Measurements from ENCODE around the gene GJB4. TPM values are rescaled to one million over a fixed set of nuclear protein-coding genes. Genes with fewer than 3 reads are reported as not detected.

GJB4 gene
- total RNA-seq, 1 experiment from 2014 or later, result 0.07 TPM

- H3K4me1 Mint-ChIP-seq, result peaks cover 18% of the 10 kb centered on the region
- no peaks in the 10 kb centered on the region for H3K36me3 Mint-ChIP-seq
- TF ChIP-seq GTF2I (CRISPR knock-in tag; conservative IDR thresholded peaks at IDR 0.05), result no peak
- no peak for ATAC-seq
- DNase-seq (ENCODE audit: low spot score), result no peak
- POLR2A ChIA-PET, result interaction anchor here (1.2 kb wide), 1 partner anchor 15 kb away, joined by 3 read pairs; no protein-coding TSS in a partner anchor
- CTCF ChIA-PET, result interaction anchor here (0.6 to 1.4 kb wide), 2 partner anchors 14 to 1804 kb away, joined by 3 to 4 read pairs; no protein-coding TSS in a partner anchor
- H3K9me3 Mint-ChIP-seq, result peaks cover 6% of the 10 kb centered on the region; the same call in 1 of the 2 replicates
- no peak overlapping the region for H3K27ac Mint-ChIP-seq
- H3K4me3 Mint-ChIP-seq, result no peak overlapping the region
- H3K27me3 Mint-ChIP-seq (ENCODE audit: low read depth), result no peaks in the 10 kb centered on the region
These were observed 2.2 kb upstream of the GJB4 start for GRCh38 chr1:34757386-34757785.

- DNase-seq (ENCODE audit: low spot score) (no peak), ATAC-seq (no peak)
- H3K4me1 Mint-ChIP-seq, result peaks cover 29% of the 10 kb centered on the region
- ChIA-PET CTCF (interaction anchor here (1.4 to 2.1 kb wide), 3 partner anchors 12 to 23 kb away, joined by 3 to 17 read pairs (median 5); no protein-coding TSS in a partner anchor), POLR2A (interaction anchor here (1.2 kb wide), 1 partner anchor 16 kb away, joined by 3 read pairs; no protein-coding TSS in a partner anchor)
- H3K36me3 Mint-ChIP-seq, result no peaks in the 10 kb centered on the region; the same call in 1 of the 2 replicates
- H3K9me3 Mint-ChIP-seq, result peaks cover 8% of the 10 kb centered on the region; the same call in 1 of the 2 replicates
- no peaks in the 10 kb centered on the region; the same call in 1 of the 2 replicates for H3K27me3 Mint-ChIP-seq (ENCODE audit: low read depth)
- no peak overlapping the region for H3K27ac Mint-ChIP-seq
- no peak overlapping the region for H3K4me3 Mint-ChIP-seq
- no peak for TF ChIP-seq RORB (CRISPR knock-in tag; IDR thresholded peaks at IDR 0.05)
- no peak for TF ChIP-seq NR3C1 (CRISPR knock-in tag; conservative IDR thresholded peaks at IDR 0.05; ENCODE audit: low read depth)
- TF ChIP-seq NR2C2 (CRISPR knock-in tag; IDR thresholded peaks at IDR 0.05), result no peak
- TF ChIP-seq CREB1 (CRISPR knock-in tag; IDR thresholded peaks at IDR 0.05), result no peak
- no peak for TF ChIP-seq PREB (CRISPR knock-in tag; IDR thresholded peaks at IDR 0.05; ENCODE audit: borderline replicate concordance)
- TF ChIP-seq, protein P1, sequence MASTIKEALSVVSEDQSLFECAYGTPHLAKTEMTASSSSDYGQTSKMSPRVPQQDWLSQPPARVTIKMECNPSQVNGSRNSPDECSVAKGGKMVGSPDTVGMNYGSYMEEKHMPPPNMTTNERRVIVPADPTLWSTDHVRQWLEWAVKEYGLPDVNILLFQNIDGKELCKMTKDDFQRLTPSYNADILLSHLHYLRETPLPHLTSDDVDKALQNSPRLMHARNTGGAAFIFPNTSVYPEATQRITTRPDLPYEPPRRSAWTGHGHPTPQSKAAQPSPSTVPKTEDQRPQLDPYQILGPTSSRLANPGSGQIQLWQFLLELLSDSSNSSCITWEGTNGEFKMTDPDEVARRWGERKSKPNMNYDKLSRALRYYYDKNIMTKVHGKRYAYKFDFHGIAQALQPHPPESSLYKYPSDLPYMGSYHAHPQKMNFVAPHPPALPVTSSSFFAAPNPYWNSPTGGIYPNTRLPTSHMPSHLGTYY (CRISPR knock-in tag; IDR thresholded peaks at IDR 0.05), result no peak
These were observed 789 bp upstream of the GJB4 start for GRCh38 chr1:34758751-34759150.

GRCh38 chr1:34761176-34761761 lies 1.7 kb downstream of the GJB4 start:
- Mint-ChIP-seq H3K4me1 (peaks cover 19% of the 10 kb centered on the region), H3K27me3 (ENCODE audit: low read depth) (peaks cover 3% of the 10 kb centered on the region; the same call in 1 of the 2 replicates), H3K36me3 (no peaks in the 10 kb centered on the region; the same call in 1 of the 2 replicates), H3K27ac (no peak overlapping the region), H3K9me3 (peaks cover 9% of the 10 kb centered on the region; the same call in 1 of the 2 replicates), H3K4me3 (no peak overlapping the region)
- no peak for ATAC-seq
- CTCF ChIA-PET, result interaction anchor here (1.4 kb wide), 1 partner anchor 18 kb away, joined by 6 read pairs; no protein-coding TSS in a partner anchor
- POLR2A ChIA-PET, result no interaction called here
- no peak for DNase-seq (ENCODE audit: low spot score)
- TF ChIP-seq ZNF396 (CRISPR knock-in tag; IDR thresholded peaks at IDR 0.05; ENCODE audit: borderline replicate concordance) (no peak), PREB (CRISPR knock-in tag; IDR thresholded peaks at IDR 0.05; ENCODE audit: borderline replicate concordance) (no peak), SMAD3 (CRISPR knock-in tag; IDR thresholded peaks at IDR 0.05; ENCODE audit: borderline replicate concordance) (no peak), CBFB (CRISPR knock-in tag; IDR thresholded peaks at IDR 0.05; ENCODE audit: low read depth) (no peak), HMGA2 (CRISPR knock-in tag; IDR thresholded peaks at IDR 0.05) (no peak), E2F4 (CRISPR knock-in tag; IDR thresholded peaks at IDR 0.05; ENCODE audit: borderline replicate concordance, low read depth) (no peak), RELA (CRISPR knock-in tag; IDR thresholded peaks at IDR 0.05; ENCODE audit: borderline replicate concordance) (no peak), RORB (CRISPR knock-in tag; IDR thresholded peaks at IDR 0.05) (no peak), TCF7 (CRISPR knock-in tag; IDR thresholded peaks at IDR 0.05; ENCODE audit: low read depth) (no peak), TP53 (CRISPR knock-in tag; IDR thresholded peaks at IDR 0.05) (no peak)
- TF ChIP-seq, protein P2, sequence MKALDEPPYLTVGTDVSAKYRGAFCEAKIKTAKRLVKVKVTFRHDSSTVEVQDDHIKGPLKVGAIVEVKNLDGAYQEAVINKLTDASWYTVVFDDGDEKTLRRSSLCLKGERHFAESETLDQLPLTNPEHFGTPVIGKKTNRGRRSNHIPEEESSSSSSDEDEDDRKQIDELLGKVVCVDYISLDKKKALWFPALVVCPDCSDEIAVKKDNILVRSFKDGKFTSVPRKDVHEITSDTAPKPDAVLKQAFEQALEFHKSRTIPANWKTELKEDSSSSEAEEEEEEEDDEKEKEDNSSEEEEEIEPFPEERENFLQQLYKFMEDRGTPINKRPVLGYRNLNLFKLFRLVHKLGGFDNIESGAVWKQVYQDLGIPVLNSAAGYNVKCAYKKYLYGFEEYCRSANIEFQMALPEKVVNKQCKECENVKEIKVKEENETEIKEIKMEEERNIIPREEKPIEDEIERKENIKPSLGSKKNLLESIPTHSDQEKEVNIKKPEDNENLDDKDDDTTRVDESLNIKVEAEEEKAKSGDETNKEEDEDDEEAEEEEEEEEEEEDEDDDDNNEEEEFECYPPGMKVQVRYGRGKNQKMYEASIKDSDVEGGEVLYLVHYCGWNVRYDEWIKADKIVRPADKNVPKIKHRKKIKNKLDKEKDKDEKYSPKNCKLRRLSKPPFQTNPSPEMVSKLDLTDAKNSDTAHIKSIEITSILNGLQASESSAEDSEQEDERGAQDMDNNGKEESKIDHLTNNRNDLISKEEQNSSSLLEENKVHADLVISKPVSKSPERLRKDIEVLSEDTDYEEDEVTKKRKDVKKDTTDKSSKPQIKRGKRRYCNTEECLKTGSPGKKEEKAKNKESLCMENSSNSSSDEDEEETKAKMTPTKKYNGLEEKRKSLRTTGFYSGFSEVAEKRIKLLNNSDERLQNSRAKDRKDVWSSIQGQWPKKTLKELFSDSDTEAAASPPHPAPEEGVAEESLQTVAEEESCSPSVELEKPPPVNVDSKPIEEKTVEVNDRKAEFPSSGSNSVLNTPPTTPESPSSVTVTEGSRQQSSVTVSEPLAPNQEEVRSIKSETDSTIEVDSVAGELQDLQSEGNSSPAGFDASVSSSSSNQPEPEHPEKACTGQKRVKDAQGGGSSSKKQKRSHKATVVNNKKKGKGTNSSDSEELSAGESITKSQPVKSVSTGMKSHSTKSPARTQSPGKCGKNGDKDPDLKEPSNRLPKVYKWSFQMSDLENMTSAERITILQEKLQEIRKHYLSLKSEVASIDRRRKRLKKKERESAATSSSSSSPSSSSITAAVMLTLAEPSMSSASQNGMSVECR (CRISPR knock-in tag; IDR thresholded peaks at IDR 0.05; ENCODE audit: borderline replicate concordance), result no peak
- TF ChIP-seq, protein P3, sequence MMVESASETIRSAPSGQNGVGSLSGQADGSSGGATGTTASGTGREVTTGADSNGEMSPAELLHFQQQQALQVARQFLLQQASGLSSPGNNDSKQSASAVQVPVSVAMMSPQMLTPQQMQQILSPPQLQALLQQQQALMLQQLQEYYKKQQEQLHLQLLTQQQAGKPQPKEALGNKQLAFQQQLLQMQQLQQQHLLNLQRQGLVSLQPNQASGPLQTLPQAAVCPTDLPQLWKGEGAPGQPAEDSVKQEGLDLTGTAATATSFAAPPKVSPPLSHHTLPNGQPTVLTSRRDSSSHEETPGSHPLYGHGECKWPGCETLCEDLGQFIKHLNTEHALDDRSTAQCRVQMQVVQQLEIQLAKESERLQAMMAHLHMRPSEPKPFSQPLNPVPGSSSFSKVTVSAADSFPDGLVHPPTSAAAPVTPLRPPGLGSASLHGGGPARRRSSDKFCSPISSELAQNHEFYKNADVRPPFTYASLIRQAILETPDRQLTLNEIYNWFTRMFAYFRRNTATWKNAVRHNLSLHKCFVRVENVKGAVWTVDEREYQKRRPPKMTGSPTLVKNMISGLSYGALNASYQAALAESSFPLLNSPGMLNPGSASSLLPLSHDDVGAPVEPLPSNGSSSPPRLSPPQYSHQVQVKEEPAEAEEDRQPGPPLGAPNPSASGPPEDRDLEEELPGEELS (CRISPR knock-in tag; IDR thresholded peaks at IDR 0.05), result no peak
- TF ChIP-seq, protein P4, sequence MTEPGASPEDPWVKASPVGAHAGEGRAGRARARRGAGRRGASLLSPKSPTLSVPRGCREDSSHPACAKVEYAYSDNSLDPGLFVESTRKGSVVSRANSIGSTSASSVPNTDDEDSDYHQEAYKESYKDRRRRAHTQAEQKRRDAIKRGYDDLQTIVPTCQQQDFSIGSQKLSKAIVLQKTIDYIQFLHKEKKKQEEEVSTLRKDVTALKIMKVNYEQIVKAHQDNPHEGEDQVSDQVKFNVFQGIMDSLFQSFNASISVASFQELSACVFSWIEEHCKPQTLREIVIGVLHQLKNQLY (CRISPR knock-in tag; IDR thresholded peaks at IDR 0.05), result no peak
